Dendritic cell treated with granulocyte-macrophage colony-stimulating factor and Interleukin-4, amounts not matched to agents 40 ng/mL and 50 ng/mL, for 4 days (primary cell): ENCODE data around the gene OR51G2.

Experiments used
- H3K27ac Mint-ChIP-seq: one replicate; pipeline ENCODE4 v1.8.0; 2022; ENCODE audit warnings: mild to moderate bottlenecking, mixed read lengths
- H3K27me3 Mint-ChIP-seq: one replicate; pipeline ENCODE4 v1.8.0; 2022; ENCODE audit warnings: mild to moderate bottlenecking, mixed read lengths
- H3K36me3 Mint-ChIP-seq: one replicate; pipeline ENCODE4 v1.8.0; 2022; ENCODE audit warnings: low read depth, mixed read lengths
- H3K4me1 Mint-ChIP-seq: one replicate; pipeline ENCODE4 v1.8.0; 2022; ENCODE audit warnings: low read depth, mixed read lengths
- H3K4me3 Mint-ChIP-seq: one replicate; pipeline ENCODE4 v1.8.0; 2022; ENCODE audit warnings: mild to moderate bottlenecking, moderate library complexity, mixed read lengths
- H3K9me3 Mint-ChIP-seq: one replicate; pipeline ENCODE4 v1.8.0; 2022; ENCODE audit warnings: mixed read lengths
- intact Hi-C: fragments of 100-400 bp; cut with micrococcal nuclease; formaldehyde crosslinking; loops from one replicate; pipeline ENCODE4 v1.15.0; 2022

Gene OR51G2

GRCh38 chr11:4890279-4890678, 28.9 kb downstream of the OR51G2 start:
- Mint-ChIP-seq H3K9me3 (peaks cover 11% of the 10 kb centered on the region), H3K27me3 (no peaks in the 10 kb centered on the region), H3K36me3 (no peaks in the 10 kb centered on the region), H3K27ac (no peak overlapping the region), H3K4me3 (no peak overlapping the region), H3K4me1 (no peaks in the 10 kb centered on the region)
- intact Hi-C loops: no loop called here

GRCh38 chr11:4887591-4887990, 31.6 kb downstream of the OR51G2 start:
- no peak overlapping the region for H3K4me3 Mint-ChIP-seq
- no peaks in the 10 kb centered on the region for H3K4me1 Mint-ChIP-seq
- H3K27ac Mint-ChIP-seq: no peak overlapping the region
- H3K27me3 Mint-ChIP-seq: no peaks in the 10 kb centered on the region
- peaks cover 11% of the 10 kb centered on the region for H3K9me3 Mint-ChIP-seq
- intact Hi-C loops: no loop called here
- no peaks in the 10 kb centered on the region for H3K36me3 Mint-ChIP-seq

- intact Hi-C loops: no loop called here
- Mint-ChIP-seq H3K27ac (no peak overlapping the region), H3K4me1 (no peaks in the 10 kb centered on the region), H3K27me3 (no peaks in the 10 kb centered on the region), H3K9me3 (peaks cover 11% of the 10 kb centered on the region), H3K4me3 (no peak overlapping the region), H3K36me3 (no peaks in the 10 kb centered on the region)
Measured at GRCh38 chr11:4886186-4886585, 33.0 kb downstream of the OR51G2 start.

GRCh38 chr11:4884361-4884760, 34.8 kb downstream of the OR51G2 start:
- no peak overlapping the region for H3K4me3 Mint-ChIP-seq
- no peaks in the 10 kb centered on the region for H3K27me3 Mint-ChIP-seq

GRCh38 chr11:4882543-4882942, 36.6 kb downstream of the OR51G2 start:
- Mint-ChIP-seq H3K36me3 (no peaks in the 10 kb centered on the region), H3K4me3 (no peak overlapping the region), H3K27me3 (no peaks in the 10 kb centered on the region), H3K27ac (no peak overlapping the region), H3K9me3 (no peaks in the 10 kb centered on the region), H3K4me1 (no peaks in the 10 kb centered on the region)
- intact Hi-C loops: no loop called here

More at GRCh38 chr11:4884361-4884760, 34.8 kb downstream of the OR51G2 start:
- no peaks in the 10 kb centered on the region for H3K36me3 Mint-ChIP-seq
- intact Hi-C loops: no loop called here
- H3K27ac Mint-ChIP-seq: no peak overlapping the region
- H3K9me3 Mint-ChIP-seq: no peaks in the 10 kb centered on the region
- no peaks in the 10 kb centered on the region for H3K4me1 Mint-ChIP-seq

DNA sequence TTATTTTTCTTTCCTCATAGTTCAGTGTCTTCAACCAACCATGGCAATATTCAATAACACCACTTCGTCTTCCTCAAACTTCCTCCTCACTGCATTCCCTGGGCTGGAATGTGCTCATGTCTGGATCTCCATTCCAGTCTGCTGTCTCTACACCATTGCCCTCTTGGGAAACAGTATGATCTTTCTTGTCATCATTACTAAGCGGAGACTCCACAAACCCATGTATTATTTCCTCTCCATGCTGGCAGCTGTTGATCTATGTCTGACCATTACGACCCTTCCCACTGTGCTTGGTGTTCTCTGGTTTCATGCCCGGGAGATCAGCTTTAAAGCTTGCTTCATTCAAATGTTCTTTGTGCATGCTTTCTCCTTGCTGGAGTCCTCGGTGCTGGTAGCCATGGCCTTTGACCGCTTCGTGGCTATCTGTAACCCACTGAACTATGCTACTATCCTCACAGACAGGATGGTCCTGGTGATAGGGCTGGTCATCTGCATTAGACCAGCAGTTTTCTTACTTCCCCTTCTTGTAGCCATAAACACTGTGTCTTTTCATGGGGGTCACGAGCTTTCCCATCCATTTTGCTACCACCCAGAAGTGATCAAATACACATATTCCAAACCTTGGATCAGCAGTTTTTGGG, 37.2 kb downstream of the OR51G2 start, which contains the start of gene OR51T1:
Gene OR51T1 (plus strand): TSS at position 41 of the 641 bp plus-strand sequence. CDS start 0 bp downstream, at position 41.
- no peak within 1 kb of the TSS for H3K4me3 Mint-ChIP-seq
- intact Hi-C loops: no loop called here
- H3K36me3 Mint-ChIP-seq: no peaks in the 10 kb centered on the region
- no peaks in the 10 kb centered on the region for H3K27me3 Mint-ChIP-seq
- no peaks in the 10 kb centered on the region for H3K4me1 Mint-ChIP-seq
- no peak within 1 kb of the TSS for H3K27ac Mint-ChIP-seq
- no peaks in the 10 kb centered on the region for H3K9me3 Mint-ChIP-seq

- H3K4me1 Mint-ChIP-seq: no peaks in the 10 kb centered on the region
- intact Hi-C loops: no loop called here
- H3K4me3 Mint-ChIP-seq: no peak overlapping the region
- no peaks in the 10 kb centered on the region for H3K9me3 Mint-ChIP-seq
- H3K36me3 Mint-ChIP-seq: no peaks in the 10 kb centered on the region
- no peak overlapping the region for H3K27ac Mint-ChIP-seq
- H3K27me3 Mint-ChIP-seq: no peaks in the 10 kb centered on the region
Measured at GRCh38 chr11:4881188-4881587, 38.0 kb downstream of the OR51G2 start.

DNA sequence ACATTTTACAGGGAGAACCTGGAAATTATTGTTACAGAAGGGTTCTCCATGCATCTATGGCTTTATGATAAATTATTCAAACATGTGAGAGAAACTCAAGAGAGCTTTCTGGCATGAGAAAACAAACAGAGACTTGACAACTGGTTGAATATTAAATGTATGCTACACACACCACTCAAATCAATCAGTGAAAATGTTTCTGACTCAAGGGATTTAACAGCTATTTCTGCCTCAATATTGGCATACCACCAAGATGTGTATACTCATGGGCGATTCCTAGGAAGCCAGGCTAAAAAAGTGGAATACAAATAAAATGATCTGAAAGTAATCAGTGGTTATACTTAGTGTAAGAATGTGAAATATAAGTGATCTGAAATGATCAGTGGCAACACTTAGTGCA, 53.3 kb downstream of the OR51G2 start:
- Mint-ChIP-seq H3K4me3 (no peak overlapping the region), H3K9me3 (no peaks in the 10 kb centered on the region), H3K36me3 (no peaks in the 10 kb centered on the region), H3K27ac (no peak overlapping the region), H3K4me1 (no peaks in the 10 kb centered on the region), H3K27me3 (no peaks in the 10 kb centered on the region)
- intact Hi-C loops: no loop called here

DNA sequence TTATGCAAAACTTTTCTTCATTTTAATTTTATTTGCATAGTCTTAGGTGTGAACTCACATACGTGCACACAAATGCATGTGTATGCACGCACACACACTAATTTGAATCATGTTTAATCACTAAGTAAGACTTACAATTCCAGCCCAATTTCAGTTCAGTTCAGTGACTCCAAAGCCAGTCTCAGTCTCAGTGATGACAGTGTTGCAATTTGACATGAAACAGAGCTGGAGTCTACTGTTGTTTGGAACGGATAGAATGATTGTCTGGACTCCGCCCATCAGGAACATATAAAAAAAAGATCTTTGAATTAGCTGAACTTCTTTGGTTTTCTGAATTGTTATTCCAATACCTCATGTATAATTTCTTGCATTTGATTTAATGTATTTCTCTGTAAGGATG, 55.3 kb downstream of the OR51G2 start:
- H3K27me3 Mint-ChIP-seq: no peaks in the 10 kb centered on the region
- no peaks in the 10 kb centered on the region for H3K4me1 Mint-ChIP-seq
- H3K9me3 Mint-ChIP-seq: no peaks in the 10 kb centered on the region
- H3K36me3 Mint-ChIP-seq: no peaks in the 10 kb centered on the region
- intact Hi-C loops: no loop called here
- no peak overlapping the region for H3K27ac Mint-ChIP-seq
- H3K4me3 Mint-ChIP-seq: no peak overlapping the region
